Measurements from ENCODE around the gene ETNK2. TPM values are rescaled to one million over a fixed set of nuclear protein-coding genes. Genes with fewer than 3 reads are reported as not detected.

The ETNK2 gene
- total and polyA plus RNA-seq, 2 donors from 2014 or later: 33.3 to 166 TPM

GRCh38 chr1:204167730-204168129 is 15.9 kb upstream of the ETNK2 start:
- Histone ChIP-seq H3K9me3 (ENCODE audit: control insufficient read depth in 2 of 3, insufficient read depth in 1 of 3, low read length in 3 of 3) (peaks cover 0 to 10% (median 0%) of the 10 kb centered on the region in 3 donors), H3K36me3 (ENCODE audit: control insufficient read depth in 2 of 3, insufficient read depth in 3 of 3, low read length in 3 of 3) (no peaks in the 10 kb centered on the region), H3K4me3 (ENCODE audit: low read length in 3 of 3) (no peak overlapping the region), H3K9ac (ENCODE audit: low read length in 3 of 3) (no peak overlapping the region), H3K27me3 (ENCODE audit: control insufficient read depth, insufficient read depth, low read length) (no peaks in the 10 kb centered on the region), H3K4me1 (ENCODE audit: control insufficient read depth in 2 of 3, insufficient read depth in 2 of 3, low read depth in 1 of 3, low read length in 3 of 3) (no peaks in the 10 kb centered on the region), H3K27ac (ENCODE audit: low read depth in 2 of 2, low read length in 2 of 2) (no peak overlapping the region)
- FAIRE-seq (no peak), DNase-seq (no peak)
- TF ChIP-seq CTCF (IDR thresholded peaks at IDR 0.05; ENCODE audit: borderline replicate concordance, extremely low read depth, insufficient read depth): no peak
- intact Hi-C loops (cut with DNase I): loop anchor here (10.0 kb wide), 1 partner anchor 197 kb away; no protein-coding TSS in a partner anchor

- peaks cover 0 to 10% (median 0%) of the 10 kb centered on the region in 3 donors for H3K9me3 ChIP-seq (ENCODE audit: control insufficient read depth in 2 of 3, insufficient read depth in 1 of 3, low read length in 3 of 3)
- no peak within 1 kb of the TSS for H3K27ac ChIP-seq (ENCODE audit: low read depth in 2 of 2, low read length in 2 of 2)
- H3K36me3 ChIP-seq (ENCODE audit: control insufficient read depth in 2 of 3, insufficient read depth in 3 of 3, low read length in 3 of 3): no peaks in the 10 kb centered on the region
- H3K27me3 ChIP-seq (ENCODE audit: control insufficient read depth, insufficient read depth, low read length): no peaks in the 10 kb centered on the region
- no peaks in the 10 kb centered on the region for H3K4me1 ChIP-seq (ENCODE audit: control insufficient read depth in 2 of 3, insufficient read depth in 2 of 3, low read depth in 1 of 3, low read length in 3 of 3)
- no peak for DNase-seq
- intact Hi-C loops (cut with DNase I): loop anchor here (10.0 kb wide), 1 partner anchor 199 kb away; no protein-coding TSS in a partner anchor
- FAIRE-seq: no peak
- H3K9ac ChIP-seq (ENCODE audit: low read length in 3 of 3): no peak within 1 kb of the TSS
- no peak within 1 kb of the TSS for H3K4me3 ChIP-seq (ENCODE audit: low read length in 3 of 3)
- no peak for TF ChIP-seq CTCF (IDR thresholded peaks at IDR 0.05; ENCODE audit: borderline replicate concordance, extremely low read depth, insufficient read depth)
Observed at GRCh38 chr1:204166219-204166618, 14.4 kb upstream of the ETNK2 start, which contains the start of gene REN. Gene REN, minus strand, starts transcription at chr1:204166337. Its CDS starts 44 bp downstream, at chr1:204166293.

- intact Hi-C loops (cut with DNase I): loop anchor here (10.0 kb wide), 1 partner anchor 202 kb away; no protein-coding TSS in a partner anchor
Observed at GRCh38 chr1:204162494-204163074, 10.7 kb upstream of the ETNK2 start.

More at GRCh38 chr1:204162494-204163074, 10.7 kb upstream of the ETNK2 start:
- Histone ChIP-seq H3K9me3 (ENCODE audit: control insufficient read depth in 2 of 3, insufficient read depth in 1 of 3, low read length in 3 of 3) (no peaks in the 10 kb centered on the region), H3K4me1 (ENCODE audit: control insufficient read depth in 2 of 3, insufficient read depth in 2 of 3, low read depth in 1 of 3, low read length in 3 of 3) (no peaks in the 10 kb centered on the region), H3K9ac (ENCODE audit: low read length in 3 of 3) (no peak overlapping the region), H3K27me3 (ENCODE audit: control insufficient read depth, insufficient read depth, low read length) (no peaks in the 10 kb centered on the region), H3K36me3 (ENCODE audit: control insufficient read depth in 2 of 3, insufficient read depth in 3 of 3, low read length in 3 of 3) (no peaks in the 10 kb centered on the region), H3K27ac (ENCODE audit: low read depth in 2 of 2, low read length in 2 of 2) (no peak overlapping the region), H3K4me3 (ENCODE audit: low read length in 3 of 3) (no peak overlapping the region)
- peak; percentile 90 to 93 (median 91) for DNase-seq
- no peak for FAIRE-seq
- TF ChIP-seq CTCF (IDR thresholded peaks at IDR 0.05; ENCODE audit: borderline replicate concordance, extremely low read depth, insufficient read depth): peak; percentile 98
